A673 (cell line): ENCODE data around the gene KCNQ1. TPM values are rescaled to one million over a fixed set of nuclear protein-coding genes. Genes with fewer than 3 reads are reported as not detected.

ENCODE experiments used
- BruUV-seq: library from RNA; stranded (reverse); fragments of 400-500 nt; replicated peaks from 2 replicates; lab custom pipeline; 2021; lab: Mats Ljungman, UMichigan
- CTCF ChIA-PET: fragments of 300-600 bp; sonication (Branson Sonifier 250); formaldehyde crosslinking; loops from one replicate; lab custom pipeline; 2022; ENCODE audit warnings: antibody characterized with exemption; lab: Charles Lee
- POLR2A ChIA-PET: fragments of 300-600 bp; sonication (Branson Sonifier 250); formaldehyde crosslinking; loops from one replicate; lab custom pipeline; 2022; ENCODE audit warnings: antibody characterized with exemption; ENCODE audit not compliant: low non-redundant PET; lab: Charles Lee
- DNase-seq: peaks from one replicate; pipeline ENCODE4 v3.0.0-alpha.2; 2015; ENCODE audit warnings: low spot score
- H3K27ac ChIP-seq: fragments of 200-600 bp; sonication (generic); 2 replicates; pipeline ENCODE4 v1.5.1; 2016; ENCODE audit warnings: mixed run types, low read depth, mild to moderate bottlenecking, mixed read lengths, antibody characterized with exemption, low read length; ENCODE audit not compliant: poor library complexity, severe bottlenecking
- H3K27me3 ChIP-seq: fragments of 200-600 bp; sonication (generic); replicated peaks from 2 replicates; pipeline ENCODE4 v1.6.1; 2017; ENCODE audit warnings: mixed run types, low read depth, mild to moderate bottlenecking, mixed read lengths, antibody characterized with exemption, low read length; ENCODE audit not compliant: insufficient read depth, poor library complexity
- H3K36me3 ChIP-seq: fragments of 200-600 bp; sonication (generic); 2 replicates; pipeline ENCODE4 v1.6.1; 2016; ENCODE audit warnings: mixed run types, mild to moderate bottlenecking, mixed read lengths, antibody characterized with exemption, low read length; ENCODE audit not compliant: insufficient read depth, poor library complexity, severe bottlenecking
- H3K4me1 ChIP-seq: fragments of 200-600 bp; sonication (generic); 2 replicates; pipeline ENCODE4 v1.6.1; 2017; ENCODE audit warnings: mixed run types, mild to moderate bottlenecking, mixed read lengths, antibody characterized with exemption, low read length; ENCODE audit not compliant: insufficient read depth, poor library complexity, severe bottlenecking
- H3K4me3 ChIP-seq: fragments of 200-600 bp; sonication (generic); 2 replicates; pipeline ENCODE4 v1.5.1; 2016; ENCODE audit warnings: low read depth, mixed run types, mild to moderate bottlenecking, mixed read lengths, low read length; ENCODE audit not compliant: poor library complexity, severe bottlenecking
- H3K9me3 ChIP-seq: fragments of 200-600 bp; sonication (generic); 2 replicates; pipeline ENCODE4 v1.6.1; 2016; ENCODE audit warnings: mixed run types, low read depth, mild to moderate bottlenecking, mixed read lengths, antibody characterized with exemption, low read length; ENCODE audit not compliant: poor library complexity, severe bottlenecking
- CTCF ChIP-seq: fragments of 300-800, 200-600 bp; sonication (generic); conservative IDR thresholded peaks from 2 replicates; pipeline ENCODE4 v1.5.1; 2017; ENCODE audit warnings: low read depth, mild to moderate bottlenecking, antibody characterized with exemption, low read length, moderate library complexity, mixed read lengths
- EZH2 ChIP-seq: fragments of 200-600 bp; sonication (generic); IDR thresholded peaks from 2 replicates; pipeline ENCODE4 v1.6.1; 2017; ENCODE audit warnings: borderline replicate concordance, low read depth, mild to moderate bottlenecking, mixed read lengths, antibody characterized with exemption, low read length; ENCODE audit not compliant: poor library complexity, severe bottlenecking
- intact Hi-C: fragments of 100-400 bp; cut with micrococcal nuclease; formaldehyde crosslinking; loops from one replicate; pipeline ENCODE4 v1.10.0; 2022; ENCODE audit not compliant: unreplicated experiment
- total RNA-seq: library from RNA; stranded (reverse); gene quantifications from 2 replicates; pipeline ENCODE4 v1.2.3, GENCODE V29; 2021

Gene KCNQ1
- total RNA-seq, 1 experiment from 2014 or later: not detected

- DNase-seq: no peak
- no TSS peak for BruUV-seq
- Histone ChIP-seq H3K27me3 (no peaks in the 10 kb centered on the region), H3K4me3 (no peak overlapping the region), H3K36me3 (no peaks in the 10 kb centered on the region), H3K9me3 (peaks cover 12% of the 10 kb centered on the region), H3K27ac (no peak overlapping the region), H3K4me1 (no peaks in the 10 kb centered on the region)
- POLR2A ChIA-PET: no interaction called here
- intact Hi-C loops: no loop called here
- TF ChIP-seq EZH2 (no peak), CTCF (no peak)
- CTCF ChIA-PET: no interaction called here
Observed at GRCh38 chr11:2666401-2666741, 221.6 kb downstream of the KCNQ1 start.

- H3K36me3 ChIP-seq: no peaks in the 10 kb centered on the region
- no peak for TF ChIP-seq EZH2
- no peak for TF ChIP-seq CTCF
- intact Hi-C loops: no loop called here
- H3K4me3 ChIP-seq: no peak overlapping the region
- no peaks in the 10 kb centered on the region for H3K27me3 ChIP-seq
- CTCF ChIA-PET: no interaction called here
- peaks cover 6% of the 10 kb centered on the region for H3K9me3 ChIP-seq
- no peaks in the 10 kb centered on the region for H3K4me1 ChIP-seq
- BruUV-seq: no TSS peak
- H3K27ac ChIP-seq: no peak overlapping the region
- DNase-seq: no peak
- POLR2A ChIA-PET: no interaction called here
Observed at GRCh38 chr11:2666828-2667570, 222.2 kb downstream of the KCNQ1 start.

- Histone ChIP-seq H3K27me3 (no peaks in the 10 kb centered on the region), H3K27ac (no peak overlapping the region), H3K9me3 (peaks cover 5% of the 10 kb centered on the region), H3K36me3 (no peaks in the 10 kb centered on the region), H3K4me1 (no peaks in the 10 kb centered on the region), H3K4me3 (no peak overlapping the region)
- ChIA-PET POLR2A (no interaction called here), CTCF (no interaction called here)
- TF ChIP-seq CTCF: no peak
- no peak for TF ChIP-seq EZH2
- no TSS peak for BruUV-seq
- intact Hi-C loops: no loop called here
- DNase-seq: no peak
Observed at GRCh38 chr11:2667940-2668339, 223.1 kb downstream of the KCNQ1 start.
